K562 (cell line): ENCODE data around the gene SRSF11. TPM values are rescaled to one million over a fixed set of nuclear protein-coding genes. Genes with fewer than 3 reads are reported as not detected.

Experiments
- ATAC-seq: fragments of 200-7000 bp; cut with Tn5 transposase; 3 replicates; pipeline ENCODE4 v1.9.1; 2020; ENCODE audit warnings: moderate library complexity
- BruUV-seq: library from RNA; stranded (reverse); fragments of 400-500 nt; replicated peaks from 2 replicates; lab custom pipeline; 2021; lab: Mats Ljungman, UMichigan
- CTCF ChIA-PET: fragments of 300-600 bp; formaldehyde crosslinking; extraction: SDS; loops from one replicate; lab custom pipeline; 2021; ENCODE audit warnings: low intra/inter-chr PET ratio; lab: Yijun Ruan, JAX
- POLR2A ChIA-PET: fragments of 300-600, 350-650 bp; sonication (Branson Sonifier 250); formaldehyde crosslinking; extraction: SDS; loops from one replicate; lab custom pipeline; 2021; ENCODE audit warnings: antibody characterized with exemption, inconsistent platforms; lab: Yijun Ruan, JAX
- DNase-seq, 4 experiments: peaks; one replicate each; pipeline versions ENCODE4 v3.0.0 to v3.0.0-alpha.2; 2011 to 2018; ENCODE audit warnings: low spot score in 3 of 4, mixed read lengths in 3 of 4; ENCODE audit errors: extremely low read depth in 1 of 4
- FAIRE-seq: peaks from 2 replicates; lab custom pipeline; 2011; peaks lifted over from hg19 to GRCh38; lab: Jason Lieb, UNC
- H2AFZ ChIP-seq: 2 replicates; pipeline ENCODE4 v1.6.0; 2011; ENCODE audit warnings: low read depth, low read length, control low read depth, inconsistent platforms
- H3K27ac ChIP-seq: fragments of 200-600 bp; 3 replicates; pipeline ENCODE4 v1.8.0; 2011; ENCODE audit warnings: low read depth, mild to moderate bottlenecking, control low read depth, inconsistent platforms, low read length, moderate library complexity, mixed read lengths; ENCODE audit errors: extremely low read depth
- H3K27me3 ChIP-seq, 2 experiments: fragments of 300-600 bp in 1 of 2; 2 replicates in 1 of 2; 3 replicates in 1 of 2; pipeline versions ENCODE4 v1.6.0 to v1.8.0; 2011; ENCODE audit warnings: inconsistent platforms in 2 of 2, low read length in 2 of 2, mild to moderate bottlenecking in 1 of 2, mixed read lengths in 1 of 2, moderate library complexity in 1 of 2; ENCODE audit not compliant: control insufficient read depth in 2 of 2, insufficient read depth in 2 of 2
- H3K36me3 ChIP-seq: fragments of 300-600 bp; 3 replicates; pipeline ENCODE4 v1.8.0; 2011; ENCODE audit warnings: mild to moderate bottlenecking, low read length, inconsistent platforms; ENCODE audit not compliant: control insufficient read depth, insufficient read depth
- H3K4me1 ChIP-seq, 2 experiments: fragments of 200-600 bp in 1 of 2; replicated peaks in 1 of 2; 2 replicates in 1 of 2; 3 replicates in 1 of 2; pipeline versions ENCODE4 v1.5.1 to v1.8.0; 2011; ENCODE audit warnings: inconsistent platforms in 2 of 2, low read length in 2 of 2, mild to moderate bottlenecking in 1 of 2, mixed read lengths in 1 of 2, moderate library complexity in 1 of 2; ENCODE audit not compliant: control insufficient read depth in 2 of 2, insufficient read depth in 2 of 2
- H3K4me2 ChIP-seq: 2 replicates; pipeline ENCODE4 v1.6.1; 2011; ENCODE audit warnings: low read length, control low read depth, inconsistent platforms, mixed read lengths; ENCODE audit not compliant: insufficient read depth
- H3K4me3 ChIP-seq: fragments of 200-600 bp; sonication (generic), shearing (Covaris generic); 2 replicates; pipeline ENCODE4 v1.5.1; 2016; ENCODE audit warnings: control low read depth, inconsistent platforms
- H3K79me2 ChIP-seq: fragments of 200-600 bp; 3 replicates; pipeline ENCODE4 v1.8.0; 2011; ENCODE audit warnings: low read length, inconsistent platforms; ENCODE audit not compliant: control insufficient read depth, insufficient read depth
- H3K9ac ChIP-seq, 2 experiments: 2 replicates each; pipeline versions ENCODE4 v1.6.0 to v1.6.1; 2011; ENCODE audit warnings: low read depth in 2 of 2, low read length in 2 of 2, control low read depth in 1 of 2, inconsistent platforms in 1 of 2, mild to moderate bottlenecking in 1 of 2, mixed read lengths in 1 of 2; ENCODE audit not compliant: insufficient read depth in 1 of 2
- H3K9me1 ChIP-seq: one replicate; pipeline ENCODE4 v1.6.0; 2011; ENCODE audit warnings: inconsistent platforms, mild to moderate bottlenecking, low read length, moderate library complexity; ENCODE audit not compliant: control insufficient read depth, insufficient read depth
- H3K9me3 ChIP-seq: replicated peaks from 2 replicates; pipeline ENCODE4 v1.5.1; 2011; ENCODE audit warnings: low read depth, low read length, inconsistent platforms; ENCODE audit not compliant: control insufficient read depth, insufficient read depth
- H4K20me1 ChIP-seq: replicated peaks from 2 replicates; pipeline ENCODE4 v1.6.1; 2011; ENCODE audit warnings: low read length, inconsistent platforms, mixed read lengths; ENCODE audit not compliant: control insufficient read depth, insufficient read depth
- BCOR ChIP-seq: fragments of 450-650 bp; IDR thresholded peaks from 2 replicates; pipeline ENCODE4 v1.6.1; 2016
- BRD9 ChIP-seq: fragments of 450-650 bp; IDR thresholded peaks from 2 replicates; pipeline ENCODE4 v1.6.1; 2018; ENCODE audit warnings: low read depth; ENCODE audit not compliant: partially characterized antibody
- CBFA2T2 ChIP-seq: fragments of 450-650 bp; conservative IDR thresholded peaks from 2 replicates; pipeline ENCODE4 v1.6.1; 2017; ENCODE audit warnings: mild to moderate bottlenecking
- CSDE1 ChIP-seq, 2 experiments: fragments of 450-650 bp; IDR thresholded peaks; 2 replicates each; pipeline ENCODE4 v1.6.1; 2016; ENCODE audit warnings: mild to moderate bottlenecking in 1 of 2
- MAZ ChIP-seq, 2 experiments: fragments of 450-650 bp in 1 of 2; sonication (generic) in 1 of 2; formaldehyde crosslinking; IDR thresholded peaks in 1 of 2; conservative IDR thresholded peaks in 1 of 2; 2 replicates each; pipeline versions ENCODE4 v1.4.0 to v1.5.0; 2020; ENCODE audit warnings: mild to moderate bottlenecking in 1 of 2, missing genetic modification reagents in 1 of 2
- NR3C1 ChIP-seq: sonication (generic); formaldehyde crosslinking; IDR thresholded peaks from 2 replicates; pipeline ENCODE4 v1.8.1; 2022; ENCODE audit warnings: missing genetic modification reagents
- PTTG1 ChIP-seq: fragments of 450-650 bp; IDR thresholded peaks from 2 replicates; pipeline ENCODE4 v1.6.1; 2016; ENCODE audit warnings: low read depth, mild to moderate bottlenecking, missing genetic modification characterization, missing compliant biosample characterization
- RBFOX2 ChIP-seq: fragments of 200-400 bp; formaldehyde crosslinking; IDR thresholded peaks from 2 replicates; pipeline ENCODE4 v1.6.1; 2017; ENCODE audit warnings: low read depth, mild to moderate bottlenecking, low read length, moderate library complexity
- SOX6 ChIP-seq: fragments of 450-650 bp; IDR thresholded peaks from 2 replicates; pipeline ENCODE4 v1.6.1; 2014; ENCODE audit warnings: mild to moderate bottlenecking
- TAF15 ChIP-seq: fragments of 200-400 bp; formaldehyde crosslinking; IDR thresholded peaks from 2 replicates; pipeline ENCODE4 v1.6.1; 2017; ENCODE audit warnings: mild to moderate bottlenecking, low read depth, low read length, moderate library complexity
- TARDBP ChIP-seq: fragments of 450-650 bp; IDR thresholded peaks from 2 replicates; pipeline ENCODE4 v1.6.1; 2016
- XRCC5 ChIP-seq: fragments of 200-400 bp; formaldehyde crosslinking; IDR thresholded peaks from 2 replicates; pipeline ENCODE4 v1.6.1; 2017; ENCODE audit warnings: low read depth, mild to moderate bottlenecking, low read length
- ZC3H4 ChIP-seq: sonication (generic); formaldehyde crosslinking; IDR thresholded peaks from 2 replicates; pipeline ENCODE4 v1.9.0; 2021; ENCODE audit warnings: missing genetic modification reagents, borderline replicate concordance
- ZFP36 ChIP-seq: fragments of 150-350 bp; IDR thresholded peaks from 2 replicates; pipeline ENCODE4 v1.6.1; 2018; ENCODE audit warnings: low read length, low read depth; ENCODE audit not compliant: partially characterized antibody
- ZNF444 ChIP-seq: fragments of 250-450 bp; sonication (Bioruptor Pico); IDR thresholded peaks from 2 replicates; pipeline ENCODE4 v1.4.0; 2020; ENCODE audit warnings: mild to moderate bottlenecking, moderate library complexity
- ZNF76 ChIP-seq: fragments of 250-450 bp; sonication (Bioruptor Pico); IDR thresholded peaks from 2 replicates; pipeline ENCODE4 v1.4.0; 2020; ENCODE audit warnings: mild to moderate bottlenecking, moderate library complexity, borderline replicate concordance
- ZNF780A ChIP-seq: fragments of 250-450 bp; sonication (Bioruptor Pico); IDR thresholded peaks from 2 replicates; pipeline ENCODE4 v1.5.0; 2021; ENCODE audit warnings: mild to moderate bottlenecking
- WGBS: fragments of 100-300 bp; shearing (Covaris generic); methylation state at CpG from one replicate; pipeline ENCODE4 v1.1.6; 2016; ENCODE audit warnings: low coverage, mixed read lengths; ENCODE audit not compliant: insufficient coverage; ENCODE audit errors: missing lambda C conversion rate; 5-methylcytosine and 5-hydroxymethylcytosine counted together
- in situ Hi-C: fragments of 300-500 bp; cut with MboI; formaldehyde crosslinking; loops from 4 replicates; pipeline ENCODE4 v1.15.0; 2018; ENCODE audit warnings: inconsistent platforms, mixed read lengths
- intact Hi-C: fragments of 100-400 bp; cut with micrococcal nuclease; formaldehyde crosslinking; loops from 2 replicates; pipeline ENCODE4 v1.14.2; 2022
- polyA plus RNA-seq, 8 experiments: library from polyadenylated mRNA; depleted of rRNA in 4 of 8; stranded (reverse) in 5 of 8; unstranded in 3 of 8; fragments of >200 nt; fragmentation: Nextera tagmentation in 2 of 8; fragmentation: Illumina TruSeq in 1 of 8; extraction: Ambion mirVana in 2 of 8; extraction: Trizol in 1 of 8; gene quantifications; 2 replicates each; pipeline versions ENCODE4 v1.2.1 to v1.2.3, GENCODE V29; 2011 to 2014; ENCODE audit warnings: inconsistent platforms in 1 of 8, missing spikeins in 1 of 8
- total RNA-seq, 7 experiments: library from RNA; depleted of rRNA in 6 of 7; stranded (reverse); fragments of >200 nt in 6 of 7; fragmentation: Illumina TruSeq in 2 of 7; extraction: Trizol in 2 of 7; gene quantifications; 2 replicates each; pipeline versions ENCODE4 v1.2.1 to v1.2.3, GENCODE V29; 2011 to 2021; ENCODE audit warnings: low replicate concordance in 1 of 7

Gene SRSF11
- total and polyA plus RNA-seq, 9 of the 15 experiments (the other 6 are each of a cell fraction or from before 2014, with no cell fraction given): 76.9 to 418 (median 190) TPM

- Histone ChIP-seq H2AFZ (no peak overlapping the region), H4K20me1 (no peaks in the 10 kb centered on the region), H3K27me3 (no peaks in the 10 kb centered on the region), H3K79me2 (peaks cover 99% of the 10 kb centered on the region), H3K9me3 (no peaks in the 10 kb centered on the region), H3K36me3 (peaks cover 45% of the 10 kb centered on the region), H3K4me2 (0 out of 2 replicates have a peak overlapping the region, but pooled peaks have one; percentile 15), H3K4me1 (no peaks in the 10 kb centered on the region; a peak in 3 of 5 replicates), H3K27ac (no peak overlapping the region), H3K9ac (0 out of 4 replicates have a peak overlapping the region, but pooled peaks of 1 of the 2 experiments have one; percentile 6), H3K4me3 (no peak overlapping the region), H3K9me1 (no peaks in the 10 kb centered on the region)
- WGBS: 97% methylated on average over 7 of the region's 7 CpGs
- ATAC-seq: no peak
- in situ Hi-C loops: no loop called here
- FAIRE-seq: no peak
- no TSS peak for BruUV-seq
- POLR2A ChIA-PET: interaction anchor here (0.7 to 8.0 kb wide), 6 partner anchors 9 to 203 kb away, joined by 3 to 58 read pairs (median 3); partner anchors contain the start of genes CTH and SRSF11
- 0 out of 2 replicates have a peak, but pooled peaks have one; percentile 16 for TF ChIP-seq BCOR
- TF ChIP-seq RBFOX2: peak; percentile 51; the same call in 1 of the 2 replicates
- no peak for TF ChIP-seq ZC3H4 (CRISPR knock-in tag)
- no peak for DNase-seq
- CTCF ChIA-PET: interaction anchor here (0.6 kb wide), 1 partner anchor 13 kb away, joined by 3 read pairs; no protein-coding TSS in a partner anchor
- intact Hi-C loops: loop anchor here (5.0 kb wide), 1 partner anchor 204 kb away; the partner anchor contains the start of gene CTH
Observed at GRCh38 chr1:70208292-70208691, 12.9 kb upstream of the SRSF11 start.

- Histone ChIP-seq H3K4me1 (no peaks in the 10 kb centered on the region; a peak in 3 of 5 replicates), H3K79me2 (peaks cover 100% of the 10 kb centered on the region), H3K27me3 (no peaks in the 10 kb centered on the region), H3K4me3 (no peak overlapping the region), H3K9me3 (no peaks in the 10 kb centered on the region), H3K9ac (no peak overlapping the region), H3K36me3 (peaks cover 56% of the 10 kb centered on the region), H3K27ac (no peak overlapping the region; the same call in 2 of the 3 replicates), H4K20me1 (no peaks in the 10 kb centered on the region), H3K9me1 (no peaks in the 10 kb centered on the region), H3K4me2 (no peak overlapping the region), H2AFZ (no peak overlapping the region)
- TF ChIP-seq ZFP36 (no peak), PTTG1 (tag) (no peak), TAF15 (no peak), NR3C1 (CRISPR knock-in tag) (no peak), ZNF444 (CRISPR knock-in tag) (no peak), ZNF780A (CRISPR knock-in tag) (no peak), XRCC5 (no peak), BRD9 (no peak), TARDBP (no peak), SOX6 (no peak), MAZ (CRISPR knock-in tag; conservative IDR thresholded peaks at IDR 0.05 in 1 of 2, IDR thresholded peaks at IDR 0.05 in 1 of 2) (no peak), ZNF76 (CRISPR knock-in tag) (no peak), CSDE1 (IDR thresholded peaks at IDR 0.05) (no peak), CBFA2T2 (no peak)
- no peak for FAIRE-seq
- ChIA-PET CTCF (no interaction called here), POLR2A (interaction anchor here (0.6 to 8.0 kb wide), 3 partner anchors 9 to 197 kb away, joined by 3 to 58 read pairs (median 3); partner anchors contain the start of gene SRSF11)
- ATAC-seq: no peak
- 100% methylated on average over 1 of the region's 1 CpG for WGBS
- DNase-seq: no peak
- no TSS peak for BruUV-seq
- intact Hi-C loops: no loop called here
- in situ Hi-C loops: no loop called here
Observed at GRCh38 chr1:70210820-70211219, 10.4 kb upstream of the SRSF11 start.
